CD4-positive, alpha-beta T cell (primary cell): ENCODE data around the gene APOBEC3A. TPM values are rescaled to one million over a fixed set of nuclear protein-coding genes. Genes with fewer than 3 reads are reported as not detected.

Experiments used
- ATAC-seq: fragments of 200-7000 bp; cut with Tn5 transposase; one replicate; pipeline ENCODE4 v1.10.0; 2022; ENCODE audit warnings: mild to moderate bottlenecking; ENCODE audit not compliant: poor library complexity
- CTCF ChIA-PET: fragments of 350-600 bp; sonication (Branson Sonifier 250); formaldehyde crosslinking; loops from one replicate; lab custom pipeline; 2021; ENCODE audit warnings: antibody characterized with exemption, inconsistent platforms; lab: Charles Lee
- POLR2A ChIA-PET: fragments of 350-600 bp; sonication (Branson Sonifier 250); formaldehyde crosslinking; loops from one replicate; lab custom pipeline; 2021; ENCODE audit warnings: antibody characterized with exemption, inconsistent platforms; lab: Charles Lee
- DNase-seq, 14 experiments: peaks; one replicate each; pipeline ENCODE4 v3.0.0-alpha.2; 2013 to 2020; ENCODE audit warnings: mixed read lengths in 2 of 14
- H3K27ac ChIP-seq, 2 donors: one replicate each; pipeline versions ENCODE4 v1.5.1 to v1.7.0; 2013; ENCODE audit warnings: low read length in 2 of 2, low read depth in 1 of 2, mild to moderate bottlenecking in 1 of 2
- H3K27me3 ChIP-seq, 2 experiments: 1 replicate in 1 of 2; 2 replicates in 1 of 2; pipeline versions ENCODE4 v1.6.1 to v1.7.0; 2013; ENCODE audit warnings: low read length in 2 of 2, control low read depth in 1 of 2, mild to moderate bottlenecking in 1 of 2, moderate library complexity in 1 of 2; ENCODE audit not compliant: insufficient read depth in 2 of 2, control insufficient read depth in 1 of 2
- H3K36me3 ChIP-seq: one replicate; pipeline ENCODE4 v1.6.1; 2013; ENCODE audit warnings: low read length, control low read depth; ENCODE audit not compliant: insufficient read depth
- H3K4me1 ChIP-seq: one replicate; pipeline ENCODE4 v1.6.1; 2013; ENCODE audit warnings: low read length, control low read depth; ENCODE audit not compliant: insufficient read depth
- H3K4me3 ChIP-seq: one replicate; pipeline ENCODE4 v1.5.1; 2013; ENCODE audit warnings: mild to moderate bottlenecking, low read length, moderate library complexity
- H3K9me3 ChIP-seq, 2 experiments: 1 replicate in 1 of 2; 2 replicates in 1 of 2; pipeline versions ENCODE4 v1.6.1 to v1.7.0; 2013; ENCODE audit warnings: low read length in 2 of 2, mild to moderate bottlenecking in 2 of 2, control low read depth in 1 of 2, moderate library complexity in 1 of 2; ENCODE audit not compliant: control insufficient read depth in 1 of 2, insufficient read depth in 1 of 2
- H3K27ac Mint-ChIP-seq: one replicate; pipeline ENCODE4 v1.8.0; 2020; ENCODE audit warnings: mixed read lengths
- H3K27me3 Mint-ChIP-seq: one replicate; pipeline ENCODE4 v1.8.0; 2021; ENCODE audit warnings: mixed read lengths
- H3K36me3 Mint-ChIP-seq: one replicate; pipeline ENCODE4 v1.8.0; 2021; ENCODE audit warnings: low read depth, mixed read lengths
- H3K4me1 Mint-ChIP-seq: one replicate; pipeline ENCODE4 v1.8.0; 2021; ENCODE audit warnings: low read depth, mixed read lengths
- H3K4me3 Mint-ChIP-seq: one replicate; pipeline ENCODE4 v1.8.0; 2020; ENCODE audit warnings: mild to moderate bottlenecking, mixed read lengths
- H3K9me3 Mint-ChIP-seq: one replicate; pipeline ENCODE4 v1.8.0; 2020; ENCODE audit warnings: mixed read lengths
- CTCF ChIP-seq: fragments of 200-600 bp; IDR thresholded peaks from one replicate; pipeline ENCODE4 v1.8.0; 2022; ENCODE audit warnings: antibody characterized with exemption, mild to moderate bottlenecking
- intact Hi-C, 2 experiments: fragments of 100-400 bp; cut with DNase I in 1 of 2; cut with micrococcal nuclease in 1 of 2; formaldehyde crosslinking; loops; one replicate each; pipeline versions ENCODE4 v1.15.1 to v1.9.0; 2023 to 2025; cut with DNase I, micrococcal nuclease
- total RNA-seq, 174 experiments: library from RNA in 2 of 174; stranded (reverse) in 2 of 174; gene quantifications; one replicate each; pipeline ENCODE4 v1.2.3 and lab custom pipeline; 2021 to 2026

Gene APOBEC3A
- total RNA-seq, 2 experiments from 2014 or later, result 0.74 to 1.6 TPM

GRCh38 chr22:38935616-38936015, 21.8 kb upstream of the APOBEC3A start:
- Mint-ChIP-seq H3K4me3 (no peak overlapping the region), H3K4me1 (no peaks in the 10 kb centered on the region), H3K9me3 (no peaks in the 10 kb centered on the region), H3K27ac (no peak overlapping the region), H3K36me3 (no peaks in the 10 kb centered on the region), H3K27me3 (peaks cover 29% of the 10 kb centered on the region)
- DNase-seq, result no peak
- intact Hi-C loops, result no loop called here
- peaks cover 0 to 5% of the 10 kb centered on the region in 2 experiments for H3K27me3 ChIP-seq
- ATAC-seq, result no peak
- TF ChIP-seq CTCF, result no peak
- no peaks in the 10 kb centered on the region for H3K36me3 ChIP-seq
- no peaks in the 10 kb centered on the region for H3K4me1 ChIP-seq
- H3K9me3 ChIP-seq, result no peaks in the 10 kb centered on the region
- no peak overlapping the region for H3K27ac ChIP-seq
- ChIA-PET CTCF (no interaction called here), POLR2A (no interaction called here)
- no peak overlapping the region for H3K4me3 ChIP-seq

- Histone ChIP-seq H3K4me1 (peaks cover 3% of the 10 kb centered on the region), H3K27me3 (peaks cover 0 to 5% of the 10 kb centered on the region in 2 experiments), H3K9me3 (no peaks in the 10 kb centered on the region), H3K4me3 (no peak overlapping the region), H3K27ac (no peak overlapping the region), H3K36me3 (no peaks in the 10 kb centered on the region)
- ChIA-PET CTCF (no interaction called here), POLR2A (no interaction called here)
- no peaks in the 10 kb centered on the region for H3K36me3 Mint-ChIP-seq
- H3K27me3 Mint-ChIP-seq, result peaks cover 38% of the 10 kb centered on the region
- intact Hi-C loops, result no loop called here
- H3K4me1 Mint-ChIP-seq, result peaks cover 7% of the 10 kb centered on the region
- no peak overlapping the region for H3K4me3 Mint-ChIP-seq
- ATAC-seq (no peak), DNase-seq (peak in 1 of 14 experiments; percentile 3)
- no peak for TF ChIP-seq CTCF
- H3K9me3 Mint-ChIP-seq, result no peaks in the 10 kb centered on the region
- H3K27ac Mint-ChIP-seq, result no peak overlapping the region
Observed at GRCh38 chr22:38936562-38936961, 20.8 kb upstream of the APOBEC3A start.

- CTCF ChIA-PET, result no interaction called here
- H3K4me3 Mint-ChIP-seq, result no peak overlapping the region
- H3K9me3 Mint-ChIP-seq, result no peaks in the 10 kb centered on the region
- H3K27me3 Mint-ChIP-seq, result peaks cover 43% of the 10 kb centered on the region
- Histone ChIP-seq H3K27ac (no peak overlapping the region), H3K4me3 (no peak overlapping the region), H3K4me1 (peaks cover 5% of the 10 kb centered on the region), H3K27me3 (peaks cover 0 to 5% of the 10 kb centered on the region in 2 experiments), H3K36me3 (no peaks in the 10 kb centered on the region), H3K9me3 (no peaks in the 10 kb centered on the region)
- H3K27ac Mint-ChIP-seq, result no peak overlapping the region
- peaks cover 11% of the 10 kb centered on the region for H3K4me1 Mint-ChIP-seq
- DNase-seq (peak in 1 of 14 experiments; percentile 5), ATAC-seq (no peak)
- POLR2A ChIA-PET, result no interaction called here
- H3K36me3 Mint-ChIP-seq, result no peaks in the 10 kb centered on the region
- no peak for TF ChIP-seq CTCF
- intact Hi-C loops, result no loop called here
Observed at GRCh38 chr22:38937036-38937435, 20.4 kb upstream of the APOBEC3A start.
